ENCODE results near the gene CCDC148.
"Not testable (repeated sequence)": the region's sequence is repeated elsewhere in the genome, so short reads cannot be mapped to it uniquely, and the experiment has no call there.

CCDC148 gene

DNA sequence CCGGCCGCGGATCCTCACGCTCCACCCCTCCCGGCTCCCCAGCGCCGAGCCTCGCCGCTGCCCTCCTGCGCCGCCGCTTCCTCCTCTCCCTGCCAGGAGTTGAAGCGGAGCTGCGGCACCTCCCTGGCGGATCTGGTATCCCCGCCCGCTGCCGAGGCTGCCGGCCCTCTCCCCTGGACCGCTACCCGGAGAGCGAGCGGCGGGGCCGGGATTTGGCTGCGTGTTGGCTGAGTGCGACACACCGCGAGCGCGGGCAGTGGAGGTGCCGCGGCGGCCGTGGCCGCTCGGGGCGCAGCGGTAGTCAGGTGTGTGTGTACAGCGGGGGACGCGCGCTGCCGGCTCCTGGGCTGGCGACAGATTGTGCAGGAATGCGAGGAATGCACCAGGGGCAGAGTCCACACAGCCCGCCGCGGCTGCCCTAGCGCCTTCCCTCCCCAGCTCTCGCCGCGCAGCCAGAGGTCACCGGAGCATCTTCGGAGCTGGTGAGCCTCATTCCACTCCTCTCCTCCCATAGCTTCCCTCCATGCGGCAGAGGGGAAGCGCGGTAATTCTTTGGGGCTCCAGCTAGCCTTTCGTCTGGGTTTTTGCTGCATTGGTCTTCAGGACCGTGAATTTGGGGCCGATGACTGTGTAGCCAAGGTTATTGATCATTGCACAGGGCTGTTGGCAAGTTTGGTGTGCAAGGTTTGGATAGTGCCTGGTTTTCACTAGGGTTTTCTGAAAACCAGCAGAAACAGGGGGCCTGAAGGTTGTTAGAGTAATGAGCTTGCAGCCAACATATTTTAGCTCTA, 1.5 kb upstream of the CCDC148 start:
- Histone ChIP-seq H3K79me2 (ENCODE audit: insufficient read depth, low read length) (no peaks in the 10 kb centered on the region), H2AFZ (ENCODE audit: low read length) (no peak overlapping the region), H3K27me3 (ENCODE audit: insufficient read depth, low read length) (no peaks in the 10 kb centered on the region), H3K36me3 (ENCODE audit: insufficient read depth, low read length) (no peaks in the 10 kb centered on the region), H3K9me2 (ENCODE audit: low read depth, low read length) (no peaks in the 10 kb centered on the region), H3K9me3 (ENCODE audit: low read length) (no peaks in the 10 kb centered on the region), H3K4me2 (ENCODE audit: low read length) (peak overlapping the region; percentile 77), H3K4me1 (ENCODE audit: insufficient read depth, low read length, severe bottlenecking) (peaks cover 14% of the 10 kb centered on the region), H3F3A (ENCODE audit: insufficient read depth, low read length) (no peaks in the 10 kb centered on the region), H3K9ac (ENCODE audit: low read length) (peak overlapping the region; percentile 70), H3K4me3 (ENCODE audit: low read depth, low read length, poor library complexity, severe bottlenecking) (peak overlapping the region; percentile 71), H4K20me1 (ENCODE audit: insufficient read depth, low read length) (no peaks in the 10 kb centered on the region), H3K27ac (ENCODE audit: low read depth, low read length, poor library complexity, severe bottlenecking) (no peak overlapping the region)
- TF ChIP-seq EZH2 (IDR thresholded peaks at IDR 0.05; ENCODE audit: borderline replicate concordance, low read length), result no peak
- TF ChIP-seq, protein P1, sequence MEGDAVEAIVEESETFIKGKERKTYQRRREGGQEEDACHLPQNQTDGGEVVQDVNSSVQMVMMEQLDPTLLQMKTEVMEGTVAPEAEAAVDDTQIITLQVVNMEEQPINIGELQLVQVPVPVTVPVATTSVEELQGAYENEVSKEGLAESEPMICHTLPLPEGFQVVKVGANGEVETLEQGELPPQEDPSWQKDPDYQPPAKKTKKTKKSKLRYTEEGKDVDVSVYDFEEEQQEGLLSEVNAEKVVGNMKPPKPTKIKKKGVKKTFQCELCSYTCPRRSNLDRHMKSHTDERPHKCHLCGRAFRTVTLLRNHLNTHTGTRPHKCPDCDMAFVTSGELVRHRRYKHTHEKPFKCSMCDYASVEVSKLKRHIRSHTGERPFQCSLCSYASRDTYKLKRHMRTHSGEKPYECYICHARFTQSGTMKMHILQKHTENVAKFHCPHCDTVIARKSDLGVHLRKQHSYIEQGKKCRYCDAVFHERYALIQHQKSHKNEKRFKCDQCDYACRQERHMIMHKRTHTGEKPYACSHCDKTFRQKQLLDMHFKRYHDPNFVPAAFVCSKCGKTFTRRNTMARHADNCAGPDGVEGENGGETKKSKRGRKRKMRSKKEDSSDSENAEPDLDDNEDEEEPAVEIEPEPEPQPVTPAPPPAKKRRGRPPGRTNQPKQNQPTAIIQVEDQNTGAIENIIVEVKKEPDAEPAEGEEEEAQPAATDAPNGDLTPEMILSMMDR (IDR thresholded peaks at IDR 0.05; ENCODE audit: low read length), result peak; percentile 14; the same call in 1 of the 2 replicates

DNA sequence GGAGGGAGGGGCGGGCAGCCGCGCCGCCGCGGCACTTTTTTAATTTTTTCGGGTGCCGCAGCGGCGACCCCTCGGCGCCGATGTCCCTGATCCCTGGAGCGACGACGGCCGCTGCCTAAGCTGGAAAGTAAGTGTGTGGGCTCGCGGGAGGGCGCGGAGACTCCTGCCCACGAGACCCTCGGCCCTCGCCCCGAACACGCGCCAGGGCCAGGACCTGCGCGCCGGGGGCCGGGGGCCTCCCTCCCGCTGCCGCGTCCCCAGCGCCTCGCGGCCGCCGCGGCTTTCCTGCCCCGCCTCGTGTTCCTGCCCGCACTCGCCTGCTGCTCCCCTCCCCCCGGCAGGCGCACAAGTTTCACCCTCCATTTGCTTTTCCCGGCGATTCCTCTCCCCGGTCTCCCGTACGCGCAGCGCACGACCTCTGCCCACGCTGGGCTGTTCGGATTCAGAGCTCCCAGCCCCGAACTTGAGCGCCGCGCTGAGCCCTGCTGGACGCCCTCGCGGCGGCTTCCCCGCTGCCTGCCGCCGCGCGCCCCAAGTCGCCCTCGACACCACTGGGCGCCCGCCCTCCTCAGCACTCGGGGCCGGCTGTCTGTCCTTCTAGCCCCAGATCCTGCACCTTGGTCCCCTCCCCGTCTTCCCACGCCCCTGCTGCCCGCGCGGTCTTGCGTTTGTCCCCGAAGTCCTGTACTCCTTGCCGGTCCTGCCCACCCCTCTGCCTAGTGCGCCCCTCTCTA, 706 bp upstream of the CCDC148 start:
- no peak overlapping the region for H2AFZ ChIP-seq (ENCODE audit: low read length)
- peak overlapping the region; percentile 77 for H3K4me2 ChIP-seq (ENCODE audit: low read length)
- no peaks in the 10 kb centered on the region for H3K9me2 ChIP-seq (ENCODE audit: low read depth, low read length)
- H3K79me2 ChIP-seq (ENCODE audit: insufficient read depth, low read length), result no peaks in the 10 kb centered on the region
- H3K9me3 ChIP-seq (ENCODE audit: low read length), result no peaks in the 10 kb centered on the region
- H3K9ac ChIP-seq (ENCODE audit: low read length), result peak overlapping the region; percentile 70
- peak overlapping the region; percentile 71 for H3K4me3 ChIP-seq (ENCODE audit: low read depth, low read length, poor library complexity, severe bottlenecking)
- no peak for TF ChIP-seq EZH2 (IDR thresholded peaks at IDR 0.05; ENCODE audit: borderline replicate concordance, low read length)
- TF ChIP-seq, protein P1 (IDR thresholded peaks at IDR 0.05; ENCODE audit: low read length), result no peak
- H3F3A ChIP-seq (ENCODE audit: insufficient read depth, low read length), result no peaks in the 10 kb centered on the region
- no peak overlapping the region for H3K27ac ChIP-seq (ENCODE audit: low read depth, low read length, poor library complexity, severe bottlenecking)
- H3K27me3 ChIP-seq (ENCODE audit: insufficient read depth, low read length), result no peaks in the 10 kb centered on the region
- H3K4me1 ChIP-seq (ENCODE audit: insufficient read depth, low read length, severe bottlenecking), result peaks cover 14% of the 10 kb centered on the region
- H3K36me3 ChIP-seq (ENCODE audit: insufficient read depth, low read length), result no peaks in the 10 kb centered on the region
- H4K20me1 ChIP-seq (ENCODE audit: insufficient read depth, low read length), result no peaks in the 10 kb centered on the region

DNA sequence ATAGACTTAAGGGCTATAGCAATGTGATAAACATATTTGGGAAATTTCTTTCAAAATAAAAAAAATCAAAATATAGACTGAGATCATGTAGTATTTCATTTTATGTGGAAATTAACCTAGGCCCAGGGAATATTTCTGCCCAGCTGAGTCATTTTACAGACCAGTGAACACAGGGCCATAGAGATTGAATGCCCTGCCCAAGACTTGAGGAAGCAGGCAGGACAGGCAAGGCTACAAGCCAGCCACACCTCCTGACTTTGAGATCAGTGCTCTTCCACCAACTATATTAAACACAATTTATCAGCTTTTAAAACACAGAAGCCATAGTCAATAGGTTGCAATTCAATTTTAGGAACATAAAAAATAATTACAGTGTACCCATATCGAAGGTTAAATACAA, 12.9 kb downstream of the CCDC148 start:
- Histone ChIP-seq H3K27me3 (ENCODE audit: insufficient read depth, low read length) (no peaks in the 10 kb centered on the region), H3K9me2 (ENCODE audit: low read depth, low read length) (no peaks in the 10 kb centered on the region), H3K9ac (ENCODE audit: low read length) (no peak overlapping the region), H3K9me3 (ENCODE audit: low read length) (no peaks in the 10 kb centered on the region), H3K36me3 (ENCODE audit: insufficient read depth, low read length) (no peaks in the 10 kb centered on the region), H3K27ac (ENCODE audit: low read depth, low read length, poor library complexity, severe bottlenecking) (no peak overlapping the region), H3F3A (ENCODE audit: insufficient read depth, low read length) (no peaks in the 10 kb centered on the region), H3K79me2 (ENCODE audit: insufficient read depth, low read length) (no peaks in the 10 kb centered on the region; the same call in 1 of the 2 replicates), H3K4me1 (ENCODE audit: insufficient read depth, low read length, severe bottlenecking) (no peaks in the 10 kb centered on the region), H4K20me1 (ENCODE audit: insufficient read depth, low read length) (no peaks in the 10 kb centered on the region), H3K4me2 (ENCODE audit: low read length) (no peak overlapping the region), H2AFZ (ENCODE audit: low read length) (no peak overlapping the region), H3K4me3 (ENCODE audit: low read depth, low read length, poor library complexity, severe bottlenecking) (no peak overlapping the region)
- TF ChIP-seq EZH2 (IDR thresholded peaks at IDR 0.05; ENCODE audit: borderline replicate concordance, low read length), result no peak
- TF ChIP-seq, protein P1 (IDR thresholded peaks at IDR 0.05; ENCODE audit: low read length), result no peak

DNA sequence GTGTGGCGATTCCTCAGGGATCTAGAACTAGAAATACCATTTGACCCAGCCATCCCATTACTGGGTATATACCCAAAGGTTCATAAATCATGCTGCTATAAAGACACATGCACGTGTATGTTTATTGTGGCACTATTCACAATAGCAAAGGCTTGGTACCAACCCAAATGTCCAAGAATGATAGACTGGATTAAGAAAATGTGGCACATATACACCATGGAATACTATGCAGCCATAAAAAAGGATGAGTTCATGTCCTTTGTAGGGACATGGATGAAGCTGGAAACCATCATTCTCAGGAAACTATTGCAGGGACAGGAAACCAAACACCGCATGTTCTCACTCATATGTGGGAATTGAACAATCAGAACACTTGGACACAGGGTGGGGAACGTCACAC, 17.5 kb downstream of the CCDC148 start:
- not testable (repeated sequence) for H3K4me3 ChIP-seq (ENCODE audit: low read depth, low read length, poor library complexity, severe bottlenecking); H3K9ac ChIP-seq (ENCODE audit: low read length); H4K20me1 ChIP-seq (ENCODE audit: insufficient read depth, low read length); H3K27me3 ChIP-seq (ENCODE audit: insufficient read depth, low read length); H3K27ac ChIP-seq (ENCODE audit: low read depth, low read length, poor library complexity, severe bottlenecking); H3K4me1 ChIP-seq (ENCODE audit: insufficient read depth, low read length, severe bottlenecking); H2AFZ ChIP-seq (ENCODE audit: low read length); H3K4me2 ChIP-seq (ENCODE audit: low read length); H3K79me2 ChIP-seq (ENCODE audit: insufficient read depth, low read length); H3K9me3 ChIP-seq (ENCODE audit: low read length); H3K9me2 ChIP-seq (ENCODE audit: low read depth, low read length); H3F3A ChIP-seq (ENCODE audit: insufficient read depth, low read length); H3K36me3 ChIP-seq (ENCODE audit: insufficient read depth, low read length)

DNA sequence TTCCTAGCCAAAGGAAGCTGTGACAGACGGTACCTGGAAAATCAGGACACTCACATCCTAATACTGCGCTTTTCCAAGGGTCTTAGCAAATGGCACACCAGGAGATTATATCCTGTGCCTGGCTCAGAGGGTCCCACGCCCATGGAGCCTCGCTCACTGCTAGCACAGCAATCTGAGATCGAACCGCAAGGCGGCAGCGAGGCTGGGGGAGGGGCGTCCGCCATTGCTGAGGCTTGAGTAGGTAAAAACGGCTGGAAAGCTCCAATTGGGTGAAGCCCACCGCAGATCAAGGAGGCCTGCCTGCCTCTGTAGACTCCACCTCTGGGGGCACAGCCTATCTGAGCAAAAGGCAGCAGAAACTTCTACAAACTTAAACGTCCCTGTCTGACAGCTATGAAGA, 22.8 kb downstream of the CCDC148 start:
- not testable (repeated sequence) for H3K4me3 ChIP-seq (ENCODE audit: low read depth, low read length, poor library complexity, severe bottlenecking); H3K79me2 ChIP-seq (ENCODE audit: insufficient read depth, low read length); H3K9me2 ChIP-seq (ENCODE audit: low read depth, low read length); H2AFZ ChIP-seq (ENCODE audit: low read length); H3K4me2 ChIP-seq (ENCODE audit: low read length); H3K27ac ChIP-seq (ENCODE audit: low read depth, low read length, poor library complexity, severe bottlenecking); H3K36me3 ChIP-seq (ENCODE audit: insufficient read depth, low read length); H3K9me3 ChIP-seq (ENCODE audit: low read length); H3K27me3 ChIP-seq (ENCODE audit: insufficient read depth, low read length); H3K9ac ChIP-seq (ENCODE audit: low read length); H3K4me1 ChIP-seq (ENCODE audit: insufficient read depth, low read length, severe bottlenecking); H4K20me1 ChIP-seq (ENCODE audit: insufficient read depth, low read length); H3F3A ChIP-seq (ENCODE audit: insufficient read depth, low read length)
